OCI-LY1 (cell line): ENCODE results near the gene CCL3.

Experiments used
- EZH2 ChIP-seq: fragments of 200-600 bp; sonication (generic), shearing (Covaris generic); IDR thresholded peaks from 2 replicates; pipeline ENCODE4 v1.8.0; 2017; ENCODE audit warnings: borderline replicate concordance, mixed run types, mild to moderate bottlenecking, antibody characterized with exemption, low read length, moderate library complexity, mixed read lengths
- TF ChIP-seq, protein P1 (sequence below): fragments of 200-600 bp; sonication (generic), shearing (Covaris generic); IDR thresholded peaks from 2 replicates; pipeline ENCODE4 v1.5.1; 2017; ENCODE audit warnings: mild to moderate bottlenecking, antibody characterized with exemption, low read length, moderate library complexity, mixed read lengths

DNA sequence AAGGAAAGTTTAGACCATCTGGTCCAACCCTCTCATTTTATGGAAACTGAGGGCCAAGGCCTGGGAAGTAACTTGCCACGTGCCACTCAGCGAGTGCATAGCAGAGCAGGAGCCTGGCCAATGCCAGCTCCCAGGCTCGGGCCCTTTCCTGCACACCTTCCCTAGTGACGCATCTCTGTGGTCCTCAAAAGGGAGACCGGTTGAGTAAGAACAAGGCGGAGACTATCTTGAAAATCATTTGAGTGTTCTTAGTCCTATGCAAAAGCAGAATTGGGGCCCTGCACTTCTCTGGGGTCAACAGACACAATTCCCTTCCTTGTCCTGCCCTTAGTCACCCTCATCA is 16.5 kb upstream of the CCL3 start:
- TF ChIP-seq, protein P1, sequence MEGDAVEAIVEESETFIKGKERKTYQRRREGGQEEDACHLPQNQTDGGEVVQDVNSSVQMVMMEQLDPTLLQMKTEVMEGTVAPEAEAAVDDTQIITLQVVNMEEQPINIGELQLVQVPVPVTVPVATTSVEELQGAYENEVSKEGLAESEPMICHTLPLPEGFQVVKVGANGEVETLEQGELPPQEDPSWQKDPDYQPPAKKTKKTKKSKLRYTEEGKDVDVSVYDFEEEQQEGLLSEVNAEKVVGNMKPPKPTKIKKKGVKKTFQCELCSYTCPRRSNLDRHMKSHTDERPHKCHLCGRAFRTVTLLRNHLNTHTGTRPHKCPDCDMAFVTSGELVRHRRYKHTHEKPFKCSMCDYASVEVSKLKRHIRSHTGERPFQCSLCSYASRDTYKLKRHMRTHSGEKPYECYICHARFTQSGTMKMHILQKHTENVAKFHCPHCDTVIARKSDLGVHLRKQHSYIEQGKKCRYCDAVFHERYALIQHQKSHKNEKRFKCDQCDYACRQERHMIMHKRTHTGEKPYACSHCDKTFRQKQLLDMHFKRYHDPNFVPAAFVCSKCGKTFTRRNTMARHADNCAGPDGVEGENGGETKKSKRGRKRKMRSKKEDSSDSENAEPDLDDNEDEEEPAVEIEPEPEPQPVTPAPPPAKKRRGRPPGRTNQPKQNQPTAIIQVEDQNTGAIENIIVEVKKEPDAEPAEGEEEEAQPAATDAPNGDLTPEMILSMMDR = no peak
- TF ChIP-seq EZH2 = no peak
